ENCODE measurements around the gene TBL1Y. TPM values are rescaled to one million over a fixed set of nuclear protein-coding genes. Genes with fewer than 3 reads are reported as not detected.

Gene TBL1Y
- total RNA-seq, 1 donor from 2014 or later = 1.2 TPM

DNA sequence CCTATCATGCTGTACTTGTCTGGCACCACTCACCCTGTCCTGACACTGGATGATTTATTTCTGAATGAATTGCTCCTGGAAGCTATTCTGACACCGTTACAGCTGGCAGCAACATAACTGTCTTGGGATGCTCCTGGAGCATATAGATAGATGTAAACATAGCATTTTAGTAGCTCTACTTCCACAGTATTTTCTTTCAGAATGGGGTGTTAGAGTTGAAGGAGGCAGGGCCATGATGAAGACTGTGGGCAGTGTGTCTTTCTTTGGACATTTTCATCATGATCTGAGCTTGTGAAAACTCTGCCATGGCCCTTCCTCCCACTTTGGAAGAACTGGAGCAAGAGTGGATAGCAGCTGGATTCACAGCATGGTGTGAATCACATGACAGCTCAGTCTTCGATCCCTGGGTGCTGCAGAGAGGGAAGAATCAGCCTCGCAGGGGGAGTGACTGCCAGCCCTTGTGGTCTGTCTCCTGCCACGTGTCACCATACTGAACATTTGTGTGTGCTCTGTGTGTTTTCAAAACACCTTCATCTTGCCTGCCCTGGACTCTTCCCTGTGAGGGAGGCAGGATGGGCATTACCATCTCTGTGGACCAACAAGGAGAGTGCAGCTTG is 61.9 kb downstream of the TBL1Y start:
- no peak for DNase-seq (ENCODE audit: low read depth)
- TF ChIP-seq CTCF (conservative IDR thresholded peaks at IDR 0.05; ENCODE audit: low read depth, low read length) = no peak
- no peak overlapping the region for H3K4me3 ChIP-seq (ENCODE audit: low read depth, low read length)

DNA sequence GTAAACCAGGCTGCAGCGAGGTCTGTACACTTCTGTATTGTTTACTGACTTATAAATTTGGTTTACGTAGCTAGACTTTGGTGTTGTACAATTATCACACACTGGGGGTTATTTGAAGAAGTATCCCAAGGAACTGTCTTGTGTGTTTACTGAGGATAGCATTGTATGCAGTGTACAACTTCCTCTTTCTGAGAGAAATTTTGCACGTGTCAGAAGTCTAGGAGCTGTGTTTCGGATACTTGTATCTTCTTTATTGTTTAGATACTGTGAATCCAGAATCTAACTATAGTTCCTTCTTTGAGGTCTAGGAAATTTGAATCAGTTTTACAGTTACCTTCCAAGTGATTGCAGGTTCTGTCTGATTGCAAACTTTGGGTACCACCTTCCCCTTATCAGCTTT is 64.5 kb downstream of the TBL1Y start:
- TF ChIP-seq CTCF (conservative IDR thresholded peaks at IDR 0.05; ENCODE audit: low read depth, low read length) = no peak
- no peak overlapping the region for H3K4me3 ChIP-seq (ENCODE audit: low read depth, low read length)
- no peak for DNase-seq (ENCODE audit: low read depth)

DNA sequence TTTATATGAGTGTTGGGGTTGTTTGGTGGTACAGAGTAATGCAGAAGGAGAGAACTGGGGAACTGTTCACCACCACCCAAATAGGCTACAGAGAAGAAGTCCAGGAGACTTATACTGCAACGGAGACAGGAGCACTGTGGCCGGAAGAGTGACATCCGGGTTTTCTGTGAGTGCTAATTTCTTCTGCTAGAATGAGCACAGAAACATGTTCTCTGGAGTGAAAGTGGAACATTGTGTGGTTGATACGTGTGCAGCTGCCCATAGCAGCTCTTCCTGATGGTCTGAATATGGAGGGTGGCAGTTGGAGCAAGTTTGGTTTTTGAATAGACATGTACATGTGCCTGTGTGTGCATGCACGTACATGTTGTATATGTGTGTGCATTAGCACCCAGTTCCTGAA is 67.3 kb downstream of the TBL1Y start:
- no peak for TF ChIP-seq CTCF (conservative IDR thresholded peaks at IDR 0.05; ENCODE audit: low read depth, low read length)
- no peak for DNase-seq (ENCODE audit: low read depth)

DNA sequence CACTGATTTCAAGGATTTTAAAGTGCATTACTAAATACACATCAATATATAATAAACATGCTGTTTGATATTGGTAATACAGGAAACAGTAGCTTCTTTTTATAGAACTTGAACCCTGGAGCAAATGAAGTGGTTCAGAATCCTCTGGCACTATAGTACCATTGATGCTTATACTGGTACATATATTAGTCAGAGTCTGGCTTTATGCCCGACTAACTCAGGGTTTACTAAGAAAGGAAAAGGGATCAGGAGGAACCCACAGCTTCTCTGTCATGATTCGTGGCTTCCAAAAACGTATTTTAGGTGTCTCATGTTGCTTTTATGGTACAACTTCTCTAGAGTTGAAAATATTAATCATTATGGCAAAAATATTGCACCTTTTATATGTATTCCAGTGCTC is 72.7 kb downstream of the TBL1Y start:
- DNase-seq (ENCODE audit: low read depth) = no peak
- H3K4me3 ChIP-seq (ENCODE audit: low read depth, low read length) = no peak overlapping the region
- TF ChIP-seq CTCF (conservative IDR thresholded peaks at IDR 0.05; ENCODE audit: low read depth, low read length) = no peak

More for the DNA sequence above, 67.3 kb downstream of the TBL1Y start:
- no peak overlapping the region for H3K4me3 ChIP-seq (ENCODE audit: low read depth, low read length)

- H3K4me3 ChIP-seq (ENCODE audit: low read depth, low read length) = no peak overlapping the region
- DNase-seq (ENCODE audit: low read depth) = no peak
- no peak for TF ChIP-seq CTCF (conservative IDR thresholded peaks at IDR 0.05; ENCODE audit: low read depth, low read length)
These were observed 77.3 kb downstream of the TBL1Y start for GRCh38 chrY:6987811-6988210.

DNA sequence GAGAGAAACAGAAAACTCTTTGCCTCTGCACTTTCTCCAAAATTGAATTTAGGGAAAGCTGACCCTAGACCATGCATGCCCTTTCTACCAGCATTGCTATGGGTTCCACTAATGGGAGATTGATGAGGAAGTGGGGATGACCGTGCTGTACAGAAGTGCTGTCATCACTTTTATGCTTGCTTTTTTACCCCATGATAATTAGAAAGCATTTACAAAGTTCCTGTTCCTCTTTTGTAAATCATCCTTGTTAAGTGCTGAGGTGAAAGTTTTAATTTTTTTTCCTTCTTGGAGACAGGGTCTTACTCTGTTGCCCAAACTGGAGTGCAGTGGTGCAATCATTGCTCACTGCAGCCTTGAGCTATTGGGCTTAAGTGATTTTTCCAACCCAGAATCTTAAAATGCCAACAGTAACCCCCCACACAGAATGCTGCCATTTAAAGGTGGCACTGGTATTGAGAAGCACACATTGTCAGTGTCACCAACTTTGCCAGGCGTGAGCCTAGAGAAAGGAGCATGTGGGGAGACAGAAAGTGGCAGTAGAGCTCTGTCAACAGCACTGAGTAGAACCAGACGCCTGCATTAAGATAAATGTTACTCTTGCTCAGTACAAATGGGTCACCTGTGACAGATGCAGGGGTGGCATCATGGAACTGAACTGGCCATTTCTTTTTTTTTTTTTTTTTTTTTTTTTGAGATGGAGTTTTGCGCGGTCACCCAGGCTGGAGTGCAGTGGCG is 79.6 kb downstream of the TBL1Y start:
- DNase-seq (ENCODE audit: low read depth) = no peak
- TF ChIP-seq CTCF (conservative IDR thresholded peaks at IDR 0.05; ENCODE audit: low read depth, low read length) = no peak
- no peak overlapping the region for H3K4me3 ChIP-seq (ENCODE audit: low read depth, low read length)

GRCh38 chrY:6992041-6992440 is 81.5 kb downstream of the TBL1Y start:
- H3K4me3 ChIP-seq (ENCODE audit: low read depth, low read length) = no peak overlapping the region
- TF ChIP-seq CTCF (conservative IDR thresholded peaks at IDR 0.05; ENCODE audit: low read depth, low read length) = no peak
- DNase-seq (ENCODE audit: low read depth) = no peak

All from epithelial cell of proximal tubule (primary cell).